ENCODE data around the gene ESR1. TPM values are rescaled to one million over a fixed set of nuclear protein-coding genes. Genes with fewer than 3 reads are reported as not detected.

The ESR1 gene
- polyA plus RNA-seq, 3 donors = 0.12 to 0.24 (median 0.23) TPM

DNA sequence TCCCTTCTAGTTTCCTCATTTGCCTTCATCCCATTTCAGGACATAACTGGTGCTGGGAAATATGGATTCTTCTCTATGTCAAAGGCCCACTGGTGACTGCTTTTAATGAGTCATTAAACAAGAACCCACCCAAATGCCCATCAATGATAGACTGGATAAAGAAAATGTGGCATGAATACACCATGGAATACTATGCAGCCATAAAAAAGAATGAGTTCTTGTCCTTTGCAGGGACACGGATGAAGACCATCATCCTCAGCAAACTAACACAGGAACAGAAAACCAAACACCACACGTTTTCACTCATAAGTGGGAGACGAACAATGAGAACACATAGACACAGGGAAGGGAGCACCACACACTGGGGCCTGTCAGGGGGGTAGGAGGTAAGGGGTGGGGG is 310.7 kb downstream of the ESR1 start:
- H3K9me3 Mint-ChIP-seq = peaks cover 0 to 4% (median 2%) of the 10 kb centered on the region in 7 donors
- Histone ChIP-seq H3K4me1 (ENCODE audit: control insufficient read depth in 1 of 2, insufficient read depth in 2 of 2, low read length in 2 of 2) (no peaks in the 10 kb centered on the region), H3K36me3 (replicated peaks in 1 of 2; ENCODE audit: control insufficient read depth in 1 of 2, insufficient read depth in 2 of 2, low read length in 2 of 2) (peaks cover 17 to 37% of the 10 kb centered on the region in 2 donors), H3K4me2 (replicated peaks; ENCODE audit: extremely low read depth, low read length, poor library complexity, severe bottlenecking) (no peak overlapping the region), H3K79me2 (ENCODE audit: insufficient read depth, low read length) (no peaks in the 10 kb centered on the region), H3K9ac (ENCODE audit: insufficient read depth, low read length, poor library complexity, severe bottlenecking) (no peak overlapping the region), H3K27me3 (ENCODE audit: control insufficient read depth in 2 of 2, insufficient read depth in 2 of 2, low read length in 2 of 2) (no peaks in the 10 kb centered on the region), H3K4me3 (replicated peaks in 1 of 3; ENCODE audit: low read depth in 2 of 3, low read length in 3 of 3) (no peak overlapping the region), H3K9me3 (replicated peaks in 1 of 2; ENCODE audit: control insufficient read depth in 1 of 2, insufficient read depth in 1 of 2, low read length in 2 of 2) (no peaks in the 10 kb centered on the region), H2AFZ (ENCODE audit: insufficient read depth, low read depth, low read length, poor library complexity, severe bottlenecking) (no peak overlapping the region), H4K20me1 (ENCODE audit: insufficient read depth, low read length) (no peaks in the 10 kb centered on the region), H3K27ac (ENCODE audit: low read depth in 1 of 2, low read length in 2 of 2) (no peak overlapping the region)
- peaks cover 0 to 3% (median 0%) of the 10 kb centered on the region in 3 donors for H3K27me3 Mint-ChIP-seq (ENCODE audit: low read depth in 3 of 3)
- H3K4me3 Mint-ChIP-seq = no peak overlapping the region
- H3K27ac Mint-ChIP-seq = peak overlapping the region in 1 of 7 donors; percentile 77
- peaks cover 32 to 34% of the 10 kb centered on the region in 2 donors for H3K36me3 Mint-ChIP-seq
- DNase-seq = no peak
- H3K4me1 Mint-ChIP-seq = no peaks in the 10 kb centered on the region
- WGBS (ENCODE audit: insufficient coverage) = no CpG with 5 or more reads among the region's 3 CpGs
- TF ChIP-seq, protein P1, sequence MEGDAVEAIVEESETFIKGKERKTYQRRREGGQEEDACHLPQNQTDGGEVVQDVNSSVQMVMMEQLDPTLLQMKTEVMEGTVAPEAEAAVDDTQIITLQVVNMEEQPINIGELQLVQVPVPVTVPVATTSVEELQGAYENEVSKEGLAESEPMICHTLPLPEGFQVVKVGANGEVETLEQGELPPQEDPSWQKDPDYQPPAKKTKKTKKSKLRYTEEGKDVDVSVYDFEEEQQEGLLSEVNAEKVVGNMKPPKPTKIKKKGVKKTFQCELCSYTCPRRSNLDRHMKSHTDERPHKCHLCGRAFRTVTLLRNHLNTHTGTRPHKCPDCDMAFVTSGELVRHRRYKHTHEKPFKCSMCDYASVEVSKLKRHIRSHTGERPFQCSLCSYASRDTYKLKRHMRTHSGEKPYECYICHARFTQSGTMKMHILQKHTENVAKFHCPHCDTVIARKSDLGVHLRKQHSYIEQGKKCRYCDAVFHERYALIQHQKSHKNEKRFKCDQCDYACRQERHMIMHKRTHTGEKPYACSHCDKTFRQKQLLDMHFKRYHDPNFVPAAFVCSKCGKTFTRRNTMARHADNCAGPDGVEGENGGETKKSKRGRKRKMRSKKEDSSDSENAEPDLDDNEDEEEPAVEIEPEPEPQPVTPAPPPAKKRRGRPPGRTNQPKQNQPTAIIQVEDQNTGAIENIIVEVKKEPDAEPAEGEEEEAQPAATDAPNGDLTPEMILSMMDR (IDR thresholded peaks at IDR 0.05) = no peak
- intact Hi-C loops (cut with micrococcal nuclease) = no loop called here

DNA sequence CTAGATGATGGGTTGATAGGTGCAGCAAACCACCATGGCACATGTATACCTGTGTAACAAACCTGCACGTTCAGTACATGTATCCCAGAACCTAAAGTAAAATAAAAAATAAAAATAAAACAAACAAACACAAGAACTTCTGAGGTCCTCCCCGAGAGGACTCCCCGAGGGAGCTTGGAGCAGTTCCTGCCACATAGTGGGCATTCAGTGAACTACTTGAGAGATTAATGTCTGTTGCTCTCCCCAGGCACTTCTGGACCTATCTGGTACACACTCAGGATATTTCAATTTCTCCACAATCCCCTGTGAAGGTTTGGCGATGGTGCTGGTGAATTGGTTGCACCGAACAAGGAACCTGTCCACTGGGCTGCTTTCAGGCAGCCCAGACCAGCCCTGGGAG is 311.2 kb downstream of the ESR1 start:
- Histone ChIP-seq H3K4me1 (ENCODE audit: control insufficient read depth in 1 of 2, insufficient read depth in 2 of 2, low read length in 2 of 2) (no peaks in the 10 kb centered on the region), H3K36me3 (replicated peaks in 1 of 2; ENCODE audit: control insufficient read depth in 1 of 2, insufficient read depth in 2 of 2, low read length in 2 of 2) (peaks cover 17 to 39% of the 10 kb centered on the region in 2 donors), H3K27ac (ENCODE audit: low read depth in 1 of 2, low read length in 2 of 2) (no peak overlapping the region), H3K4me3 (replicated peaks in 1 of 3; ENCODE audit: low read depth in 2 of 3, low read length in 3 of 3) (no peak overlapping the region), H3K9me3 (replicated peaks in 1 of 2; ENCODE audit: control insufficient read depth in 1 of 2, insufficient read depth in 1 of 2, low read length in 2 of 2) (no peaks in the 10 kb centered on the region), H4K20me1 (ENCODE audit: insufficient read depth, low read length) (no peaks in the 10 kb centered on the region), H3K4me2 (replicated peaks; ENCODE audit: extremely low read depth, low read length, poor library complexity, severe bottlenecking) (no peak overlapping the region), H3K79me2 (ENCODE audit: insufficient read depth, low read length) (no peaks in the 10 kb centered on the region), H3K27me3 (ENCODE audit: control insufficient read depth in 2 of 2, insufficient read depth in 2 of 2, low read length in 2 of 2) (no peaks in the 10 kb centered on the region), H2AFZ (ENCODE audit: insufficient read depth, low read depth, low read length, poor library complexity, severe bottlenecking) (no peak overlapping the region), H3K9ac (ENCODE audit: insufficient read depth, low read length, poor library complexity, severe bottlenecking) (no peak overlapping the region)
- H3K27ac Mint-ChIP-seq = no peak overlapping the region
- DNase-seq = no peak
- no peaks in the 10 kb centered on the region for H3K4me1 Mint-ChIP-seq
- TF ChIP-seq, protein P1 (IDR thresholded peaks at IDR 0.05) = no peak
- no peak overlapping the region for H3K4me3 Mint-ChIP-seq
- peaks cover 33 to 36% of the 10 kb centered on the region in 2 donors for H3K36me3 Mint-ChIP-seq
- peaks cover 0 to 4% (median 2%) of the 10 kb centered on the region in 7 donors for H3K9me3 Mint-ChIP-seq
- no CpG with 5 or more reads among the region's 5 CpGs for WGBS (ENCODE audit: insufficient coverage)
- intact Hi-C loops (cut with micrococcal nuclease) = no loop called here
- peaks cover 0 to 3% (median 0%) of the 10 kb centered on the region in 3 donors for H3K27me3 Mint-ChIP-seq (ENCODE audit: low read depth in 3 of 3)

Data from CD14-positive monocyte (primary cell).